ENCODE measurements around the gene OR8K3.

The OR8K3 gene

DNA sequence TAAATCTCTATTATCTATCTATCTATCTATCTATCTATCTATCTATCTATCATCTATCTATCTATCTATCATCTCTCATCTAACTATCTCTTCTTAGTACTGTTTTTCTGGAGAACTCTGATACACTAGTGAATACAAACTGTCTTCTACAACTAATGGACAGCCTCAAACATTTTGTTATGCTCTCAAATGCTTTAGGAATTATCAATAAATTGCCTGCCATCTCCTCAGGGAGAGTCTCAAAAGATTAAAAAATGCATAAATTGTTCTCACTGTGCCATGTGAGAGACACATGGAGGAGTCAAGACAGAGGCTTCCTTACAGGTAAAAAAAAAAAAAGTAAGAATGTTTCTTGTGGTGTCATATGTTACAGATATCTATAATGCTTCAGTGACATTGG, at the start of gene OR8K3:
Gene OR8K3 (plus strand): TSS at position 301 of the 400 bp plus-strand sequence. CDS start 3,163 bp downstream, outside the sequence.
- no peak for DNase-seq
- in situ Hi-C loops (cut with HindIII; ENCODE audit: low pct_ligation_motif_present, low pct_unique_long_range_greater_than_20kb, low sequenced_read_pairs): no loop called here

DNA sequence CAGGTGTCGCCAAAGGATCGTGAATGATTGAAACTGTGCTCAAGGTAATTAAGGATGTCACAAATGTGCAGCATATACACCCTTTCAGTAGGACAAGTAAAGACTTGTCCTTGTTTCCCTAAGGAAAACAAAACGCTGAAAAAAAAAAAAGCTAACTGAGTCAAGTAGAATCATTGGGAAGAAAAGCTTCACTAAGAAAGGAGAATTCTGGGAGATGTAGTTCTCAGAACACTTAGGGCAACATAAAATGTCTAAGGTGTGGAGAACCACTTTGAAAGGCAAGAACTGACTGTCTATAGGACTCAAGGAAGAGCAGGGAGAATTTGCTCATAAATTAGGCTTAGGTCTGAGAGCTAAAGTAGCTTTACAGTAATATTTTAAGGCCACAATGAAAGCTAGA, 43.9 kb upstream of the OR8K3 start:
- in situ Hi-C loops (cut with HindIII; ENCODE audit: low pct_ligation_motif_present, low pct_unique_long_range_greater_than_20kb, low sequenced_read_pairs): no loop called here
- no peak for DNase-seq

DNA sequence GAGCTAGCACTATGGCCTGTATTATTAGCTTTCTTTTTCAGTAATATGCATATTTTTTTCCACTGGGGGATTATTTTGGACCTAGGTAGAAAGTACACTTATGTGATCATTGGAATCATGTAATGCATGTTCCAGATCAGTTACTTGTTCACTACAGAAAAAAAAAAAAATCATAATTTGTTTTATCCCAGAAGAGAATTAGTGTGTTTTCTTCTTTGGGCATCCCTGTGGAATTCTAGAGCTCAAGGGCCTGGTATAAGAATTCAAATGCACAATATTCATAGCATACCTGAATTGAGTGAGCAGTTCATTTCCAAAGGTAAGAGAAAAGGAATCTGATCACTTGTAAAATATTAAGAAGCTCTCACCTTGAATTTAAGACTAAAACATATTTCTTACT, 41.1 kb upstream of the OR8K3 start, which contains the start of gene OR5T1:
Gene OR5T1 (plus strand): TSS at position 301 of the 400 bp plus-strand sequence. CDS start 1,485 bp downstream, outside the sequence.
- DNase-seq: no peak
- in situ Hi-C loops (cut with HindIII; ENCODE audit: low pct_ligation_motif_present, low pct_unique_long_range_greater_than_20kb, low sequenced_read_pairs): no loop called here

DNA sequence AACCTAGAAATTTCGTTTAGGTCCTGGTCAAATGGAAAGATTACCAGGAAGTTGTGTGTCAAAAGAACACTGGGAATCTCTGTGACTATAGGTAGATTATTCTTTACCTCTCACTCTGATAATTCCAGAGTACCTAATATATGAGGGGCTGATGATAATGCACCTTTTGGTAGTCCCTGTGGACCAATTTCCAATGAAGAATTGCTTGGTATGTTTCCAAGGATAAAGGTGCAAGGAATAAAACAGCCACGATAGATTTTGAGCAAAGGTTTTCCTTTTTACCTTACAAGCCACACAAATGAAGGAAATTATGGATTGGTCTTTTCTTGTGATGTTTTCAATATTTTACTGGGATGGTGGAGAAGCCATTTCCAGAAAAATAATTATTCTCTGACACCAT, 22.8 kb upstream of the OR8K3 start, which contains the start of gene OR8H1:
Gene OR8H1 (minus strand): TSS at position 101 of the 400 bp plus-strand sequence. CDS start 1,192 bp downstream, outside the sequence.
- in situ Hi-C loops (cut with HindIII; ENCODE audit: low pct_ligation_motif_present, low pct_unique_long_range_greater_than_20kb, low sequenced_read_pairs): no loop called here

DNA sequence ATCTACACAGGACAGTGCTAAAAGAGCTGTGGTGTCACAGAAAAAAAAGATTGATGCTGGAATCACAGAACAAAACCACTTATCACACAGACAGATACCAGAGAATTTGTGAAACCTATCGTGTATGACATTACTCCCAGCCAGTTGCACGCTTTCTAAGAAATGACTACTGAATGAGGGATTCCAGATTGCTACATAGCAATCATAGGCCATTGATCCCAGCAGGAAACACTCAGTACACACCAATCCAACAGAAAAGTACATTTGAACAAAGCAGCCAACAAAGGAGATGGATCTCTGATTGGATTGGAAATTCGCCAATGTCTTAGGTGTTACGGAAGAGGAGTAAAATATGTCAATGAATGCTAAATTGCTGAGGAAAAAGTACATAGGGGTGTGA, 18.0 kb upstream of the OR8K3 start:
- in situ Hi-C loops (cut with HindIII; ENCODE audit: low pct_ligation_motif_present, low pct_unique_long_range_greater_than_20kb, low sequenced_read_pairs): no loop called here
- DNase-seq: no peak

More for the DNA sequence above, 22.8 kb upstream of the OR8K3 start, which contains the start of gene OR8H1:
- no peak for DNase-seq

DNA sequence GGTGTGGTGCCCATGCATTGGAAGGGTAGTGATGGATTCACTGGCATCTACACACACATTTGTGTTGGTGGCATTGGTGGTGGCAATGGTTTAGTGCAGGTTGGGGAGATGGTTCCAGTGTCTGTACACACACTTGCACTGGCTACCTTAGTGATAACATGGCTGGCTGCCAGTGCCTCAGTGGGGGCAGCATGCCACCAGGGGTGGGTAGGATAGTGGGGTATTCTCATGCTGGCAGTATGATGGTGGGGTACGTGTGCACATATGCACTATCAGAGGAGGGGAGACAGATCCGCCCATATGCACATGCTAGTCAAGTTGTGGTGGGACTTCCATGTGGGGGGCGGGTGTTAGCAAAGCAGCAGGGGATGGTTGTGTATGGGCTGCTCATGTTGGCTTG, 7.1 kb upstream of the OR8K3 start:
- in situ Hi-C loops (cut with HindIII; ENCODE audit: low pct_ligation_motif_present, low pct_unique_long_range_greater_than_20kb, low sequenced_read_pairs): no loop called here
- DNase-seq: no peak

DNA sequence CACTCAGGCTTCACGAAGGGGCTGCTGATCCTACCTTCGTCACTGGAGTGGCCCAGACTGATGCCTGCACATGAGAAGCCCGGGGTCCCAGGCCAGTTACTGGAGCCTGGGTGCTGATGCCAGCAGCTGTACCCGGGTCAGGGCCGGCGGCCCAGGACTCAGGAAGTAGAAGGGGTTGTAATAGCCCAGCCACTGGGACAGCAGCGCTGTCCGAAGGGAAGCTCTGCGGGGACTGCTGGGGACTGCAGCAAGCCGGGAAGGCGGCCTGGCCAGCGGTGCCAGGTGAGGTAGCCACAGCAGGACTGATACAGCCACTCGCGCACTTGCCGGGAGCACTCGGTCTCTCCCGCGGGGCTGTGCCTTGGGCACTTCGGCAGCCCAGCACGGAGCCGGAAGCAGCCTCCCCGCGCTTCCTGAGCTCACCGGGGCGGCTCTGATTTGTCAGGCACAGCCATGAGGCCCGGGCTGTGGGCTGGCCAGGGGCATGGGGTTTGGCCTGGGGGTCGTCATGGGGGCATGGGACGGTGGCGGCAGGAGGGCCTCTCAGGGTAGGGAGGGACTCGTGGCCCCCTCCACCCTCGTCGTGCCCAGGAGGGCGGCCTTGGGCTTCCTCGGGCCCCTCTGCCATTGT, 17.0 kb downstream of the OR8K3 start:
- in situ Hi-C loops (cut with HindIII; ENCODE audit: low pct_ligation_motif_present, low pct_unique_long_range_greater_than_20kb, low sequenced_read_pairs): no loop called here
- DNase-seq: no peak

DNA sequence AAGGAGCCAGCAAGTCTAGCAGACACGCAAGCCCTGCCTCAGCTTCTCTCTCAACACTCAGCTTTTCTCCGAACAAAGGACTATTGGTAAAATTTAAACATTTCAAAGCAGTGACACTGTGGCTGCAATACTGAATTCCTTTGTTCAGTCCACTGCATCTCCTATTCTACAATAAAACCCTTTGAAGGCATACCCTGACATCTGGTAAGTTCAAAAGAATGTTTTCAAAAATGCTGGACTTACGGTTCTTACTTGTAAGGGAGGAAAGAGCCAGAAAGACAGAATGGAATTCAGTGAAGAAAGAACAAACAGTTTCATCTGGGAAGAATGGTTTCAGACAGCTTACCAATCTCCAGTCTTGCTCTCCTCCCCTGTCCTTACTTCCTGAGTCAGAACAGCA, 18.2 kb downstream of the OR8K3 start:
- in situ Hi-C loops (cut with HindIII; ENCODE audit: low pct_ligation_motif_present, low pct_unique_long_range_greater_than_20kb, low sequenced_read_pairs): no loop called here
- DNase-seq: no peak

DNA sequence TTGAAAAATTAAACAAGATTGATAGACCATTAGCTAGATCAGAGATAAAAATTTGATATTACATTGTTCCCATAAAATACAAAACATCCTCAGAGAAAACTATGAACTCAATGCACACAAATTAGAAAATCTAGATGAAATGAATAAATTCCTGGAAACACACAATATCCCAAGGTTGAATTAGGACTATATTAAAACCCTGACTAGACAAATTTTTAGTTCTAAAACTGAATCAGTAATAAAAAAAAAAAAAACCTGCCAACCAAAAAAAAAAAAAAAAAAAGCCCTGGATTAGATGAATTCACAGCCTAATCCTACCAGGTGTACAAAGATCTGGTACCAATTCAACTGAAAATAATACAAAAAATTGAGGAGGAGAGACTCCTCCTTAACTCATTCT, 25.3 kb downstream of the OR8K3 start:
- no peak for DNase-seq
- in situ Hi-C loops (cut with HindIII; ENCODE audit: low pct_ligation_motif_present, low pct_unique_long_range_greater_than_20kb, low sequenced_read_pairs): no loop called here

DNA sequence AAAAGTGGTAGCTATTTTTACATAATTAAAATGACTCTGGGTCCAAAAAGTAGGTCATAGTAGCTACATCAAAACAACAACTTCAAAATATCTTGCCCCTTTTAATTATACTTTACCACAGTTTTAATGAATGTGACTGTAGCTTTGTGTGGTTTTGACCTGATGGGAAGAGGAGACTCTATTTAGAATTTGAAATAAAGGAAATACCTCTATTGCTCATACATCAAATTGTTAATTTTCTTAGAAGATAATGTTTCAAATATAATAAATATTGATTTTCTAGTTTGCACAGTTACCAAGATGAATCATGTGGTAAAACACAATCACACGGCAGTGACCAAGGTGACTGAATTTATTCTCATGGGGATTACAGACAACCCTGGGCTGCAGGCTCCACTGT, 30.8 kb downstream of the OR8K3 start, which contains the start of gene OR8K1:
Gene OR8K1 (plus strand): TSS at position 301 of the 400 bp plus-strand sequence. CDS start 0 bp downstream, at position 301.
- in situ Hi-C loops (cut with HindIII; ENCODE audit: low pct_ligation_motif_present, low pct_unique_long_range_greater_than_20kb, low sequenced_read_pairs): no loop called here

DNA sequence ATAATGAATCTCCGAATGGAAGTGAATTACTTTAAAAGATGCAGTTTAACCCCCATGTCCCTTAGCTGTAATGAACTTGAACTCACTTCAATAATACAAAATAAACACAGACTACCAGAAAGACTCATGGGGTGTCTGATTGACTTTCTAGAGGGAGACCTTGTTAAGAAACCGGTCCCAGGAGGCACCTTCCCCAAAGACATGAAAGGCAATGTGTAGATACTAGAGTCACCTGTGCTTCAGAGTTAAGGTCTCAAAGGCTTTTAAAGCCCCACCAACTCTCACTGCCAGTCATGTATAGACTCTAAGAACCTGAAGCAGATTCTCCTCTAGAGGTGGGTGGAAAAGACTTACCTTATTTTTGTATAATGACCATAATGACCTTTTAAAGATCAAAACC, 39.0 kb downstream of the OR8K3 start, which contains the start of gene OR8J1:
Gene OR8J1 (plus strand): TSS at position 301 of the 400 bp plus-strand sequence. CDS start 5,956 bp downstream, outside the sequence.
- in situ Hi-C loops (cut with HindIII; ENCODE audit: low pct_ligation_motif_present, low pct_unique_long_range_greater_than_20kb, low sequenced_read_pairs): no loop called here
- no peak for DNase-seq

More for the DNA sequence above, 30.8 kb downstream of the OR8K3 start, which contains the start of gene OR8K1:
- DNase-seq: no peak

Measured in ACHN (cell line).